Stomach (tissue), 4 donors: Measurements from ENCODE around the gene KRTAP5-9.
"Not testable (repeated sequence)": the region's sequence is repeated elsewhere in the genome, so short reads cannot be mapped to it uniquely, and the experiment has no call there.

Source experiments
- EP300 ChIP-seq: sonication (generic); formaldehyde crosslinking; IDR thresholded peaks from one replicate; pipeline ENCODE4 v1.6.1; 2017; ENCODE audit warnings: antibody characterized with exemption
- POLR2A ChIP-seq, 4 donors: fragments of 450-650 bp; IDR thresholded peaks; one replicate each; pipeline ENCODE4 v1.6.1; 2016; ENCODE audit warnings: antibody characterized with exemption in 4 of 4, control low read depth in 2 of 4, mild to moderate bottlenecking in 1 of 4, moderate library complexity in 1 of 4
- POLR2AphosphoS5 ChIP-seq, 3 donors: sonication (generic); formaldehyde crosslinking; IDR thresholded peaks; one replicate each; pipeline ENCODE4 v1.6.1; 2016; ENCODE audit warnings: antibody characterized with exemption in 3 of 3
- TF ChIP-seq, protein P1 (sequence below), 7 experiments: fragments of 450-650 bp in 4 of 7; fragments of 200-600 bp in 3 of 7; sonication (generic) in 3 of 7; IDR thresholded peaks; one replicate each; pipeline ENCODE4 v1.5.1; 2016 to 2019; ENCODE audit warnings: antibody characterized with exemption in 7 of 7, control low read depth in 2 of 7, mild to moderate bottlenecking in 1 of 7

DNA sequence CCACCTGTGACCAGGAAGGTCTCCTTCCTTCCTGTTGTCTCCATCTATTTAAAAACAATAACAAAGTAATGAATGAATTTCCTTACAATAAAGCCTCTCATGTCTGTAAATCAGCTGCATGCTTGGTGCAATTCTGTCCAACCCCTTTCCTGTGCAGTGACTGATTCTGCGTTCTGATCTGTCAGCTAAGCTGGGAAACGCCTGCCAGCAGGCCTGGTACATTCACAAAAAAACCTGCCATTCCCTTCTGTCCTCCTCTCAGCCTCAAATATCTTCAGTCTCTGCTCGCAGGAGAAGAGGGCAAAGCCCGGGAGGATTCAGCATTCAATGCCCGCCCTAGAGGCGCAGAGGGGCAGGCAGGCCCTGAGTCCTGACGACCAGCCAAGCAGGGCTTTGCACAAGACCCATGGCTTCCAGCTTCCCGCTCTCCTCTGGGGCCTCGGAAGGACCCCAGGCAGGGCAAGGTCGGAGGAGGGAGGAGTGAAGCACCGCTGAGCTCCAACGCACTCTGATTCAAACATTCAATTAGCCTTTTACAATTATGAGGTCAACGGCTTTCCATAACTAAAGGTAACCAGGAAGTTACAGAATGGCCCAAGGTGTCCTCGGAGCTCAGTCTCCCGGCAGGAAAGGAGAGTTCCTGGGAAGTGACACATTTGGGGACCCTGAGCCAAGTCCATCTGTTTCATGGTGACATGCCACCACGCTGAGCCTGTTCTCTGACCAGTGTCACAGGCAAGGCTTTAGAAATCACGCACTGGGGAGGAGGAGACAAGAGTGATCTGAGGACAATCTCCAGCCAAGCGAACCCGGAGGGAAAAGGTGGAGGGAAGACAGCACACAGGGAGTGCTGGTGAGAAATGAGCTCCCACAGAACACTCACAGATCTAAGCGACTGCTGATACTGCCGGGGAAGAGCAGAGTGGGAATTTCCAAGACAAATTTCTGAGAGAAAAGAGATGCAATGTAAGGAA, 18.7 kb downstream of the KRTAP5-9 start:
- TF ChIP-seq, protein P1, sequence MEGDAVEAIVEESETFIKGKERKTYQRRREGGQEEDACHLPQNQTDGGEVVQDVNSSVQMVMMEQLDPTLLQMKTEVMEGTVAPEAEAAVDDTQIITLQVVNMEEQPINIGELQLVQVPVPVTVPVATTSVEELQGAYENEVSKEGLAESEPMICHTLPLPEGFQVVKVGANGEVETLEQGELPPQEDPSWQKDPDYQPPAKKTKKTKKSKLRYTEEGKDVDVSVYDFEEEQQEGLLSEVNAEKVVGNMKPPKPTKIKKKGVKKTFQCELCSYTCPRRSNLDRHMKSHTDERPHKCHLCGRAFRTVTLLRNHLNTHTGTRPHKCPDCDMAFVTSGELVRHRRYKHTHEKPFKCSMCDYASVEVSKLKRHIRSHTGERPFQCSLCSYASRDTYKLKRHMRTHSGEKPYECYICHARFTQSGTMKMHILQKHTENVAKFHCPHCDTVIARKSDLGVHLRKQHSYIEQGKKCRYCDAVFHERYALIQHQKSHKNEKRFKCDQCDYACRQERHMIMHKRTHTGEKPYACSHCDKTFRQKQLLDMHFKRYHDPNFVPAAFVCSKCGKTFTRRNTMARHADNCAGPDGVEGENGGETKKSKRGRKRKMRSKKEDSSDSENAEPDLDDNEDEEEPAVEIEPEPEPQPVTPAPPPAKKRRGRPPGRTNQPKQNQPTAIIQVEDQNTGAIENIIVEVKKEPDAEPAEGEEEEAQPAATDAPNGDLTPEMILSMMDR (IDR thresholded peaks at IDR 0.05) = not testable (repeated sequence)
- TF ChIP-seq POLR2A (IDR thresholded peaks at IDR 0.05); POLR2AphosphoS5 (IDR thresholded peaks at IDR 0.05); EP300: not testable (repeated sequence)
